ENCODE results near the gene MAPK8IP1.

The MAPK8IP1 gene

DNA sequence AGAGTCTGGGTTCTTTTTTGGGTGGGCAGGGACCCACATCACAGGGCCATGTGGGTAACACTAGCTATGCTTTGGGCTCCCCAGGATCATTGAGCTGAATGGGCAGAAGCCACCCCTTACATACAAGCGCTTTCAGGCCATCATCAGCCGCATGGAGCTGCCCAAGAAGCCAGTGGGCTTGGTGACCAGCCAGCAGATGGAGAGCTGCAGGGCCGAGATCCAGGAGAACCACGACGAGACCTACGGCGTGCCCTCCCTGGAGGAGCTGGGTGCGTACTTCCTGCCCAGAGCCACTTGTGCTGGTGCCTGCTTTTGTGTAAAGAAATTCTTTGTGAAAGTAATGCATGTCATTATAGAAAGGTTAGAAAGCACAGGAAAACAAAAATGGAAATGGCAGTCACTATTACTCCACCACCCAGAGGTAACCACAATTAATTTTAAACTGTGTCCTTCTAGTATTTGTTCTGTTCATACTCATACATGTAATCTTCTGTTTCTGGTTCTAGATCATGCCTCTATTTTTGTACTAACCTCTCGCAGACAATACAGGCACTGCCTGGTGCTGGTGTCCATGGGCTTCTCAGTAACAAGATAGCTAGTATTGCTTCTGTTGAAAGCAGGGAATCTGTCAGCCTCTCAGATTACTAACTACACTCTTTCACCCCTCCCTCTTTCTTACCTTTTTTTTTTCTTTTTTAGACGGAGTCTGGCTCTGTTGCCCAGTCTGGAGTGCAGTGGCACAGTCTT is 24.5 kb upstream of the MAPK8IP1 start:
- no peak for DNase-seq

DNA sequence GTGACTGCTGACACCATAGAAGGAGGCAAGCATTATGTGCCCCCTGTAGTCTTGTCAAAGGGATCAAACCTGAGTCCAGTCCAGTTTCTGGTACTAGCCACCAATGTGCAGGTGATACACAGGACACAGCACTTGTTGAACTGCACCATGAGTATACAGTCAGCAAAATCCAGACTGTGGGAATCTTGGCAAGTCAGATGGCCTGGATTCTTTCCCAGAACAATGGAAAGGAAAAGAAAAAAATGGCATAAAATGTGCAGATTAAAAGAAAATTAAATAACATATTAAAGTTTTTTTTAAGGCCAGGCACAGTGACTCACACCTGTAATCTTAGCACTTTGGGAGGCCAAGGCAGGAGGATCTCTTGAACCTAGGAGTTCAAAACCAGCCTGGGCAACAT is 21.4 kb upstream of the MAPK8IP1 start:
- DNase-seq: no peak

DNA sequence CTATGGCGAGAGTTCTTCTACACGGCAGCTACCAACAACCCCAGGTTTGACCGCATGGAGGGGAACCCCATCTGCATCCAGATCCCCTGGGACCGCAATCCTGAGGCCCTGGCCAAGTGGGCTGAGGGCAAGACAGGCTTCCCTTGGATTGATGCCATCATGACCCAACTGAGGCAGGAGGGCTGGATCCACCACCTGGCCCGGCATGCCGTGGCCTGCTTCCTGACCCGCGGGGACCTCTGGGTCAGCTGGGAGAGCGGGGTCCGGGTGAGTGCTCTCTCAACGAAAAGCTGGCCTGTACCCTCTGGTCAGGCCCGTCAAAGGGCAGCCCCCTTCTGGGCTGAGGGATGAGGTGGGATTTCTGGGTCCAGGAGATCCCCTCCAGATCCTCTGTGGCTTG is 15.9 kb upstream of the MAPK8IP1 start:
- no peak for DNase-seq

DNA sequence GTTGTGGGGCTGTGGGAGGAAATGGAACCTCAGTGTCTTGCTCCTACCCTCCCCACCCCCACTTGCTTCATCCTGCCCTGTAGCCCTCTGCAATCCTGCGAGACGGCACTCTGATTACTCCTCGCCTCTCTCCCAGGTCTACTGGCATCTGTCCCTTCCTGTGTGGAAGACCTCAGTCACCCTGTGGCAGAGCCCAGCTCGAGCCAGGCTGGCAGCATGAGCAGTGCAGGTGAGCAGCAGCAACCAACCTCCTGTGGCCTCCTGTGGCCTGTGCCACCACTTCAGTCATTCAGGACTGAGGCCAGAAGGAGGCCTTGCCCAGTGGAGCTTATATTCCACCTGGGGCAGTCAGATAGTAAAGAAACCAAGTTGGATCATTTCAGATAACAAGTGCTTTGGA is 14.7 kb upstream of the MAPK8IP1 start:
- DNase-seq: no peak

DNA sequence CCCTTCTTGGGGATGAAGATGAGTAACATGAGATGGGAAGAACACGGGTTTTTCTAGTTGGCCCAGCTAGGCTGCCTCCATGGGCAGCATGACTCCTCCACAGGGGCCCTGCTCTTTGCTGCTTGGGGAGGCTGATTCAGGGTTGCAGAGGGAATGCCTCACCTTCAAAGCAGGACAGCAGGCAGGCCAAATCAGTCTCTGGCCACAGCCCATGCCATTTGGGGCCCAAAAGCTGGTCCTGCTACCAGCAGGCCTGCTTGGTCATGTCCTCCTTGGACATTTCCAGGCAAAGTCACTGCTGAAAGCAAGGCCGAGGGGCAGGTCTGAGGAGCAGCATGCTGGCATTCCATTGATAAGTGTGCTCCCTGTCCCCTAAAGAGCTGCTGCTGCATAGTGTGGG is 13.8 kb upstream of the MAPK8IP1 start:
- no peak for DNase-seq

DNA sequence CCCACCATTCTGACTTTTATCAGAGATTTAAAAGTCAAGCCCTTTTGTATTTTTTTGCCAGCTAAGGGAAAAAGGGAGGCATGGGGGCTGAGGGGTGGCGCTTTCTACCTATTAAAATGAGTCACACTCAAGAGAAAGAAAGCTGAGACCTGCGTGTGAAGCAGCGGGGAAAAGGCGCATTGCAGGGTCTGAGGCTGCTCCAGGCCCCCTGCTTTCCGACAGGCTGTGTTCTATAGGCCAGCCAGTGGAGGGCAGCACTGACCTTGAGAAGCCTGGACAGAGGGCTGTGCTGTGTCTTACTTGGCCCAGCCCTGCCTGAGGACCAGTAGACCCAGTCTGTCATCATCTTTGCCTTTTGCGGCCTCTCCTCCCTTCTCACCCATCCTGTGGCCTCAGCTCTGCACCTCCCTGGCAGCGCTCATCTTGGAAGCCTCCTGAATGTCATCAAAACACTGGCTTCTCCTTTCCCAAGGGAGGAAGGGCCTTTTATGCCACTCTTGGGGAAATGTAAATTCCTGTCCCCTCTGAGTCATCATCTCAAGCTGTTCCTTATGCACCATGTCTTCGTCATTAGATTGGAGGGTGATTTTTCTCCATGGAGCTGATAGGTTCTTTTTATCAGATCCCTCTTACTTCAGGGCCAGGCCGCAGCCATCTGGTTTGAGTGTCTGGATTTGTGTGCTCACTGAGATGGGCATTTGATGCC is 12.6 kb upstream of the MAPK8IP1 start:
- no peak for DNase-seq

DNA sequence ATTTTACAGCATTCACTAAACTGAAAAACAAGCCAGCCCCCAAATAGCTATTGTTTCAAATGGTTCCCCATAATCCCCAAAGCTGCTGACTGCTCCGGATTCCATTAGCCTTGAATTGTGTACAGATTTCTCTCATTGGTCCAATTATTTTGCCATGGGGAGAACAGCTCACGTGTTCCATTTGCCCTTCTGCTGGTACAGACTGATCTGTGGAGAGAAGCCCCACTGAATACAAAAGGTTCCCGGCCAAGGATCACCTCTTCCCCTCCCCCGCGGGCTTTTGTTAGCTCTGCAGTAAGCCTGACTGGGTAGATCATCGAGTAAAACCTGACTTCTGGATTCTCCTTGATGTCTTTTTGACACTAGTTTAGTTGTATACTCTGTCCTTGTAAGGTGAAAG is 9.1 kb upstream of the MAPK8IP1 start:
- no peak for DNase-seq

DNA sequence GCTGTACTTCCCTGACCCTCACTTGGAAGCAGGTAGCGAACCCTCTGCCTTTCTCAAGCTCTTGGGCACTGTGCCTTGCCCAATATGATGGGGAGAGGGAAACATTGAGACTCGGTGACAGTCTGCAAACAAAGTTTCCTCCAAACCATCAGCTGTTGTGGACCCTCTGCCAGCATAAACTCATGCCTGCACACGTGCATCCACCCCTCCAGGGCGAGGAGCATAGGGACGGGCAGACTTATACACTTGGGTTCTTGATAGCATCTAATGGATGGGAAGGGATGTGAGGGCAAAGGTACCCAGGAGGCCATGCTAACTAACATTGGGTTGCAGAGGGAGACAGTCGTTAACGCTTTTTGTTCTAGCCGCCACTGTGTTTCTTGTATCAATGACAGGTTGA is 8.2 kb upstream of the MAPK8IP1 start:
- no peak for DNase-seq

DNA sequence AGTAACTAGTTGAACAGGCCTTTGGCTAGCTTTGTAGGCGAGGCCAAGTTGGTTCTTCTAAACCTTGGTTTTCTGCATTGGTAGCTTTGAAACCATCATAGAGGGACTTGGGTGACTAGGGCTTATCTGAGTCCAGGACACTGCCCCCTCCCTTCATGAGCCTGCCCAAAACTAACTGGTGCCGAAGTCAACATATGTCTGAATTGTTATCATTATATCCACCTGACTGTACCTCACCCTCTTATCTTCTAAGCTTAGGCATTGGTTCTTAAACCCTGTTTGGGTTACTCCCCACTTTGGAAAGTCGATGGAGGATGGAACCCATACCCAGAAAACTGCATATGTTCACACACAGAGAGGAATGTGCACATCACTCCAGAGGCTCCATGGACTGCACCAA is 7.6 kb upstream of the MAPK8IP1 start:
- no peak for DNase-seq

DNA sequence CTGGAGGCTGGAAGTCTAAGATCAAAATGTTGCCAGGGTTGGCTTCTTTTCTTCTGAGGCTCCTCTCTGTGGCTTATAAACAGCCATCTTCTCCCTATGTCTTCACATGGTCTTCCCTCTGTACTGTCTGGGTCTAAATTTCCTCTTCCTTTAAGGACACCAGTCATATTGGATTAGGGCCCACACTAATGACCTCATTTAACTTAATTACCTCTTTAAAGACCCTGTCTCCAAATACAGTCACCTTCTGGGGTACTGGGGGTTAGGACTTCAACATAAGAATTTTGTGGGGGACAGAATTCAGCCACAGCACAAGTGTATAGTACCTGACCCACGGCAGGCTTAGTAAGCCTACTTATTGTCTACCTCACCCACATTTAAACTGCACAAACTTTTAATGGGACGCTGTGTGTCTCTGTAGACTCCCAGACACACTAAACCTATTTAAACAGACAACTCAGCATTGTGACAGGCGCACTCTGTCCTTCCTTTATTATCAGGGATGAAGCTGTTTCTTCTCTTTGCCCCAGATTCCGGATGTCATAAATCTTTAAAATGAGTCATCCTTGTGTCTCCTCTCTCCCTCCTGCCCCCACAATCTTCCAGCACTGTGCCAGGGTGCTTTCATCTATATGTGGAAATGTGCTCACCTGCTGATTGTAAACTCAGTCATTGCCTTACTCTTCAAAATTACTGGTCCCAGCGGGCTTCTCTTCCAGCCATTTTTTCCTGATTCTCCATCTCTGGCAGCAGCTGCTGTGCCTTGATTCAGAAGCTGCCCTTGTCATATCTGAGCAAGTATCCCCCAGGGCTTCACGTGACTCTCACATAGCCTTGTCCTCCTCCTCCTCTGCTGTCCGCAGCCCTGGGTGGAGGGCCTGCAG is 5.4 kb upstream of the MAPK8IP1 start:
- no peak for DNase-seq

DNA sequence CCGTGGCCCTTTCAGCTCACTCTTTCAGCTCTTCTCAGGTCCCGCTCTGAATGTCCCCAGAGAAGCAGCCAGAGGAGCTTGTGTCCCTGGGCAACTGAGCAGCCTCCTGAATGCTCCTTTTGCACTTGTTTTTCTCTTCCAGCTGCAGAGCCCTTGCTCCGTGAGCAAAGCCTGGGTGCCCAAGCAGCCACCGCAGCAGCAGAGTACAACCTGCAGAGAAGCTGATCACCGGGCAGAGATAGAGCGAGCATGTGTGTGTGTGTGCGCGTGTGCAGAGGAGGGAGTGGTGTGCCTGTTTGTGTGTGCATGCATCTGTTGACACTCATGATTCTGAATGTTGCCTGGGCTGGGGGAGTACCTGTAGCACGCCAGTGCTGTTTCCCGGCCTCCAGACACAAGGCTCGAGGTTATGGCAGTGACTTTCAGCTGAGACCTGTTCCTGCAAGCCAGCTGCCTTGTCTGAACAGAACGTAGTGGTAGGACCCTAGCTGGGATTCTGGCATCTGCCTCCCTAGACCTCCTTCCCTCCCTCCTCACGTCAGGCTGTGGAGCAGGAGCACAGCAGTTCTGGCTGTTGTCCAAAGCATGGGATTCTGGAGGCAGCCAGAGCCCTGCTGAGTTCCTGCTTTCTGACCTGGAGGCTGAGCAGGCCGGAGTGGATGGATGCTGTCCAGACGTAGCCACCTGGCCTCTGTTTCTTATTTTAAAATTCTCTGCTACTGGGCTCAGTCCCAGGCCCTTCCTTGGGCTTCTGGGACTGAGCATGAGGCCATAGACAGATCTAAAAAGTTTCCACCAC is 4.5 kb upstream of the MAPK8IP1 start:
- no peak for DNase-seq

DNA sequence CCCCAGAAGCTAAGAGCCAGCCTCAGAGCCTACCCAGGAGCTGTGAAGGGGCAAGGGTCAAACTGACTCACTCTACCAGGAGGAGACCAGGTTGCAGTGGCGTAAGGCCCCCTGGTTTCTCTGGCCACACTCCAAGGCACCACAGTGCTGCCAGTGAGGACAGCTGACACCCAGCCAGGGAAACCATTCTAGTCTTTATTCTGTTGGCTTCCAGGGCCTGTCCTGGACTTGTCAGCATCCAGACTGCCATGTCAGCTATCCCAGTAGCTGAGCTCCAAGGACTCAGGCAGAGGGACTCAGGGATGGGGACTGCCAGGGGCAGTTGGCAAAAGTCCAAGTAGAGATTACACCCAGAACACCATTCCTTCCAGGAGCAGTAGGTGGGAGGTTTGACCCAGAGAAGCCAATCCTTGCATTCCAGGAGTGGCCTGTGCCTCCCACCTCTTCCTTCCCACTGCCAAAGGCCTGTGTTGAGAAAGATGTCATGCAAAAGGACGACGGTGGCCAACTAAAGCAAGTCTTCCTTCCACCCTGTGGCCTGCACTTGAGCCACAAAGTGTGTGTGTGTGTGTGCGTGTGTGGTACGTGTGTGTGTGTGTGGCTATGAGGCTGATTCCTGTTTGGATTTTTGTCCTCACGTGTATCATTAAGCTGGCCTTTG is 3.6 kb upstream of the MAPK8IP1 start:
- no peak for DNase-seq

DNA sequence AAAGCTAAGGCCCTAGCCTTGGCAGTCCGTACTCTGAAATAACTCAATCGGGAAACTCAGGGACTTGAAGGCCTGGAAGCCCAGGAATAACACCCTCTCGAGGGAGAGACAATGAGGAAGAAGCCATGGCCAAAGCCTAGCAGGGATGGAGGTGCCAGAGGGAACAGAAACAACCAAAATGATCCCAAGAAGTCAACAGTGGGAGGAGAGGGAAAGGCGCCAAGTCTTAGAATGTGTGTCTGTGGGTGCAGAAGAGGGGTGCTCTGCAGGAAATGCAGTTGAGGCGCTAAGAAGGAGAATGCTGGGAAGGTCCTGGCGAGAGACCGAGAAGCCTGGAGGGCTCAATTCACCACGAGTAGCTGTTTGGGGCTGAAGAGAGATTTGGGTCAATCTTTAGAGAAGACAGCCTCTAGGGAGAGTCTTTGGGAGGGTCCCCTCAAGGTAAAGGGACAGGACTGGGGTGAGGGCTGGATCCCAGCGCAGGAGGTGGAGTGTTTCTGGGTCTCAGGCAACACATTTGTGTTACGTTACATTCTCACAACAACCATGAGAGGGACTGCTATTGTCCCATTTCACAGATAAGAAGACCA is 760 bp upstream of the MAPK8IP1 start:
- DNase-seq: no peak

DNA sequence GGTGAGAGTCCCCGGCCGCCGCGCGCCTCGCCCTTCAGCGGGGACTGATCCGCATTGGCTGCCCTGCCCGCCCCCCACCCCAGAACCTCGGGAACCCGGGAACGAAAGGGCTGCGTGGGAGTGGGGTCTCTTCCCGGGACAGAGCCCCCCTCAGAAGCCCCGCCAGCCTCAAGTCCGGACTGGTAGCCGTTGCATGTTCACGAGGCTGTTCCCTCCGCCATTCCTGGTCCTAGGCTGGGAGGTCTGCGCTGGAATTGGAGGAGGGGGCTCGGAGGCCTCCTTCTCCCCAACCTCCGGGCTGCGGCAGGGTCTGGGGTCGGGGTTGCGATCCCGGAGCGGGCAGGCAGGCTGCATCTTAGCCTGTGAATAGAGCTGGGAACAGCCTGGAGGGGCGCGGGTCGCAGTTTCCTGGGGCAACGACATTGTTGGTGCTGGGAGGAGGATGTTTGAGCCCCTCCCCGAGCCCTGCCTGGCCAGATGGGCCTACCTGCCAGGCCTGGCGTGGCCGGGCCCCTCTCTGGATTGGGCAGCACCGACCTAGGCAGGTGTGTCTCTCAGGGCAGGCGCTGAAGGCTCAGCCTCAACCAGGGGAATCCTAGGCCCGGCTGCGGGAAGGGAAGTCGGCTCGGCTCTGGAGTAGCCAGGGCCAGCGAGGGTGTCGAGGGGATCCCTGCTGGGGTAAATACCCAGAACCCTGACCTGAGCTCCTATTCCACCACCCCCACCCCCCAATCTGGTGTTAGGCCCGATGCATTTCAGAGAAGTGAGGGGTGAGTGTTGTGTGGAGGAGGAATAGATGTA is 670 bp downstream of the MAPK8IP1 start:
- DNase-seq: no peak

DNA sequence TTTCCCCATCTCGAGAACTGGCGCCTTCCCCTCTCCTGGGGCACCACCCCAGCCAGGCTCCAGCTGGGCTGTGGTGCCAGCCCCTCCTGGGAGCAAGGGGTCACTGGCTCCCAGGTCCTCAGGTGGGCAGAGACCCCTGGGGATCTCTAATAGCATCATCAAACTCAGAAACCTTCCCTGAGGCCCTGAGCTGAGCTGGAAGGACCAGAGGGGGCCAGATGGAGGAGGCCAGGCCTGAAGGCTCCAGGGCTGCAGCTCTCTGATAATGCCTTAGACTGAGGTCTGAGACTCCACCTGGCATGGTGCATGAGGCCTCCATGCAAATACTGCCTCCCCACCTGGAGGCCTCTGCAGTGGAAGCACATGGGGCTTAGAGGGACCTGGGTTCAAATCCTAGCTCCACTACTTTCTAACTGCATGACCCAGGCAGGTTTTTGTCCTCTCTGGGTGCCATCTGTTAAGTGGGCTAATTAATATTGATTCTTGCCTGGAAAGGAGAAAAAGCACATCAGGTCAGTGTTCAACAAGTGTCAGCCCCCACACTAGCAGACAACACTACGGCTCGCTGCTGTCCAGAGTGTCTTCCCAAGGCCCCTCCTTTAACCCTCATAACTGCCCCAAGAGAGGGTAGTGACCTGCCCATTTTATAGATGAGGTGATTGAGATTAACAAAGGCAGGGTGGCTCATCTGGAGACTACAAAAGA is 1.5 kb downstream of the MAPK8IP1 start:
- DNase-seq: no peak

DNA sequence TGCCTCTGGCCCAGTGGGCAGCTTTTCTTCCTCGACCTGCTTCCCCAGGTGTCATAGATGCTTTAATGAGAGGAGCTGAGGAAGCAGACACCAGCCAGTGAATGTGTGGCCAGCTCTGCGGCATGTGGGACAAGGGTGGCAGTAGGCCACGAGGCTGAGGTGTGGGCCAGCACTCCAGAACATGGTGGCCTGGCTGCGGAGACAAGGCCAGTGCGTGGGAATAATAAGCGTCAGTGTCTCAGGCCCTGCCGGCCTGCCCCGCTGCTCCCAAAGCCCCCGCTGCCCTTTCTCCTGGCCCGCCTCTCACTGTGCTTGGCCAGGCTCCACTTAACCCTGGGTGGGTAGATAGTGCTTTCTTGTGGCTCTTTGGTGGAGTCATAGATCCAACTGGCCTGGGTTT is 2.1 kb downstream of the MAPK8IP1 start:
- DNase-seq: no peak

DNA sequence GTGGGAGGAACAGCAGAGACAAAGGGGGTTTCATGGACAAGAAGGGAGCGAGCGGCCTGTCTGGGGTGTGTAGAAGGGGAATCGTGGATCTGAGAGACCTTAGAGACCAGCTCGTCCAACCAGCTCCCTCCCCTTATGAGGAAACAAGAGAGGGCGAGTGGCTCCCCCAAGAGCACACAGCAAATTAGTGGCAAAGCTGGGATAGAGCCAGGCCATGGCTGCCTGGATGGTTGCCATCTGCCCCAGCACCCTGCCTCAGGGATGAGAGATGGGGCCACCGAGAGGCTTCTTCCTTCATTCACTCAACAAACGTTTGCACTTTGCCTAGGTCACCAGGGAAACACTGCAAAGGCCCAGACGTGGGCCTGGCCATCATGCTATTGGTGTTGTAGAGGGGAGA is 4.1 kb downstream of the MAPK8IP1 start:
- no peak for DNase-seq

DNA sequence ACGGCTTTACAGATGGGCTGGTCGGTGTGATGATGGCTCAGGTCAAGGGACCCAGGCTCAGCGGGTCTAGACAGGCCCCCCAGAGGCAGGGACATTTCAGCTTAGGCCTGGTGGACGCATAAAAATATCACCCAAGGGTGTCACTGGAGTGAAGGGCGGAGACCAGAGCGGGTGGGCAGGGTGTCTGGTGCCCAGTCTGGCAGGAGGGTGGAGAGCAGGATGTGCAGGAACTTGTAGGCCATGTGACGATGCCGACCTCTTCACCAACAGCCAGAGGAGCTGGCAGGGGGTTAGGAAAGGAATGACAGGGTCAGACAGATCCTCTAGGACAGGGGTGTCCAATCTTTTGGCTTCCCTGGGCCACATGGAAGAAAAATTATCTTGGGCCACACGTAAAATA is 4.5 kb downstream of the MAPK8IP1 start:
- no peak for DNase-seq

DNA sequence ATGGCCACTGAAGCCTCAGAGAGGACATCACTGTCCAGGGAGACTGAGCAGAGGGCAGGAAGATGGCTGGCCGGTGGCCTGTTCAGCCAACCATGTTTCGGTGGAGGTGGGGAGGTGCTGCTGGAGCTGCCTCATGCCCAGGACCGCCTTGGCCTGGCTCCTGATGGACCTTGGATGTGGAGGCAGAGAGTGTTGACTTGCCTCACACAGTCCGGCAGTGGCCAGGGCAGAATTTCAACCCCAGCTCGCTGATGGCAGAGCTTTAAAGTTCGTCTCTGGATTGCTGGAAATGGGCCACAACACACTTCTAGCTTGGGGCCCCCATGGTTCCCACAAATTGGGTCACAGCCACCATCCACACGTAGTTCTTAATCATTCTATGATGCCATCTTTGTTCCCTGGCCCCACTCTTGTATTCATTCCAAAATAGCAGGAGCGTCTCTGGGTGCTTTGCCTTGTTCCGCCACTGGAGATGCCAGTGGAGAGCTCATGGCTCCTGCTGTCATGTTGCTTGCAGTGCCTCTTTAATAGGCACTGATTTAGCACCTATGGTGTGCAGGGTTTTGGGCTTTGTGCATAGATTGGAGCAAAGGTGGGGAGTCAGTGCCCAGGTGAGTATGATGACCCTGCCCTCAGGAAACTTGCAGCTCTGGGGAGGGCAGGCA is 5.6 kb downstream of the MAPK8IP1 start:
- no peak for DNase-seq

DNA sequence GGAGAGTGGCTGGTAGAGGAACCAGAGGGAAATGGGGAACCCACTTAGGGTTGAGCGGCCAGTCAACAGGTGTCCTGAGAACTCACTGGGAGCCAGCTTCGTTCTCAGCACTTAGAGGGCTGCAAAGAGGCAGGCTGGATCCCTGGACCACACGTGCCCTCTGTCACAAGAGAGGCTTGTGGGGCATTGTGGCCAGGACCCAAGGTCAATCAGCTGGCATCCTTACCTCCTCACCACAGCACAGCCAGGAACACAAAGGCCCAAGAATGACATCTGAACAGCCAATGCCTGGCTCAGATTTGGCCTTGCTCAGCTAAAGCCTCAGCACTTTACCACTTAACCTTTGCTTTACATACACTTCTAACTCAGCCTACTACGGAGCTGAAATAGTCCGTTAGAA is 7.4 kb downstream of the MAPK8IP1 start:
- DNase-seq: no peak

All from NCI-H187 treated with DMSO at 0.1 percent for 48 hours (cell line).